ENCODE results near the gene CYP24A1.

The CYP24A1 gene

GRCh38 chr20:54155736-54156317 is 18.0 kb downstream of the CYP24A1 start:
- DNase-seq (ENCODE audit: low read depth), result no peak

DNA sequence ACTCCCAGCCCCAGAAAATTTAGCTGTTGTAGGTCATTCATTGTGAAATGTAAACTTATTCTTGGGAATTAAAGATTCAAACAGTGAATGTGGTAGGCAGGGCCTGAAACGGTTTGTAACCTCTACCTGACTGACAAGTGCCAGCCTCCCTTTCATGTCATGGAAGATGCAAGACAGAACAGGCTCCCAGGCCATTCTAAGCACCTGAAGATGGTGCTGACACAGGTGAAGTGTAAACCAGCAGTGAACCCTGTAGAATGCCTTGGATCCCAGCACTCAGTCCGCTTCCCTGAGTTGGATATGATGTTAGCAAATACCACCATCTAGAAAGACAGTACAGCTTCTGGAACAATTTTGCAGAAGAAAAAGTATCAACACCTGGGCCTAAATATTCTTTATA is 19.3 kb downstream of the CYP24A1 start:
- DNase-seq (ENCODE audit: low read depth), result no peak

GRCh38 chr20:54153847-54154246 is 19.9 kb downstream of the CYP24A1 start:
- DNase-seq (ENCODE audit: low read depth), result no peak

DNA sequence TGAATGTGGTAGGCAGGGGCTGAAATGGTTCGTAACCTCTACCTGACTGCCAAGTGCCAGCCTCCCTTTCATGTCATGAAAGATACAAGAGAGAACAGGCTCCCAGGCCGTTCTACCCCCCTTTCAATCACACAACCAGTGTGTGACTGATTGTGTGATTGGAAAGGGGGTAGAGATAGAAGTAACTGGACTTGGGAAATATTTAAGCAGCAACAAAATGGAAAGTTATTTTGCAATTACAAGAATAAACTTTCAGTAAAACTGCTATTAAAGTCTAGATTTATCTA is 20.8 kb downstream of the CYP24A1 start:
- DNase-seq (ENCODE audit: low read depth), result no peak

DNA sequence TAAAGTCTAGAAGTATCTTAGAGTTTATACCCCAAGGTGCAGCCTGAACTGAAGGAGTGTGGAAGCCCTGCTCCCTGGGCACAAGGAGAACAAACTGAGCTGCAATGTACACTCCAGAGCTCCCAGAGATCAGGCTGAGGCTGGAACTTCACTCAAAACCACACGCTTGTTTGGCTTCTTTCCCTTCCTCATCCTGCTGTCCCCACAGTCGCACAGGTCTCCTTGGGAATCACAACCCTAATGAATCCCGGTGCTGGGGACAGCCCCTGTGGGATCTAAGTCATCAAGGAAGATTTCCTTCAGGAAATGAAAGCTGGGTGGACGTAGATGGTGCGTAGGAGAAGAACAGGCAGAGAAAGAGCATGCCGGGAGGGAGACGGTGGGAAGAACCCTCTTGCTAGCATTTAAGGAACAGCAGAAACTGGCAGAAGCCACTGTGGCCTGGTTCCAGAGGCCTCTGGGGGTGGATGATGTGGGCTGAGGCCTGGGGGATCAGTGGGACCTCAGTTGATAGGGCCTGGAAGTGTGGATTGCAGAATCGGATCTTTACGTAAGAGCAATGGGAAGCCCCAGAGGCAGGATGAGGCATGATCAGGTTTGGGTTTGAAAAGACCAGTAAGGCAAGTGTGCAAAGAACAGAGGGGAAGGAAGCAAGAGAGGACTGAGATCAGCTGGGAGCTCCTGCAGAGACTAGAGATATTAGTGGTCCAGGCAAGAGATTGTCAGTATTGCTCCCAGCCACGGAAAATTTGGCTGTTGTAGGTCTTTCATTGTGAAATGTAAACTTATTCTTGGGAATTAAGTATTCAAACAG is 21.4 kb downstream of the CYP24A1 start:
- no peak for DNase-seq (ENCODE audit: low read depth)

DNA sequence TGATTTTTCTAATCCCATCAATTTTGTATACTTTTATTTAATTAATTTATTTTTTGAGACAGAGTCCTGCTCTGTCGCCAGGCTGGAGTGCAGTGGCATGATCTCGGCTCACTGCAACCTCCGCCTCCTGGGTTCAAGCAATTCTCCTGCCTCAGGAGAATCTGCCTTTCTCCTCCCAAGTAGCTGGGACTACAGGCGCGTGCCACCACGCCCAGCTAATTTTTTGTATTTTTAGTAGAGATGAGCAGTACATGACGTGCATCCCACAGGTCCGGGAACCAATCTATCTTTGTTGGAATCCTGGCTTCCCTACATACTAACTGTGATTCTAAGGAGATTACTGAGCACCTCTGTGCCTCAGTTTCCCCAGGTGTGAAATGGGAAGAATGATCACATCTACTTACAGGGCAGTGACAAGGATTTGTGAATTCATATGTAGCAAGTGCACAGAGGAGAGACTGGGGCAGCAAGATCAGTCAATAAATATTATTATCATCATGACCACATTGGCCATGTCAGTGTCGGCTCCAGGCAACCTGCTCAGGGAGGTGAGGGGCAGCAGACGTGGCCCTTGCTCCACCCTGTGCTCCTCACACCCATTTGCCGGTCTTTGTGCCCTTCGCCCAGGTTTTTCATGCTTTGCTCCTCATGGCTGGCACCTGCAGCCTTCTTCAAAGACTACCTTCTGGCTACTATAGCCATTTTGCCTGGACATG is 22.1 kb downstream of the CYP24A1 start:
- DNase-seq (ENCODE audit: low read depth), result no peak

GRCh38 chr20:54151075-54151439 is 22.7 kb downstream of the CYP24A1 start:
- DNase-seq (ENCODE audit: low read depth), result no peak

DNA sequence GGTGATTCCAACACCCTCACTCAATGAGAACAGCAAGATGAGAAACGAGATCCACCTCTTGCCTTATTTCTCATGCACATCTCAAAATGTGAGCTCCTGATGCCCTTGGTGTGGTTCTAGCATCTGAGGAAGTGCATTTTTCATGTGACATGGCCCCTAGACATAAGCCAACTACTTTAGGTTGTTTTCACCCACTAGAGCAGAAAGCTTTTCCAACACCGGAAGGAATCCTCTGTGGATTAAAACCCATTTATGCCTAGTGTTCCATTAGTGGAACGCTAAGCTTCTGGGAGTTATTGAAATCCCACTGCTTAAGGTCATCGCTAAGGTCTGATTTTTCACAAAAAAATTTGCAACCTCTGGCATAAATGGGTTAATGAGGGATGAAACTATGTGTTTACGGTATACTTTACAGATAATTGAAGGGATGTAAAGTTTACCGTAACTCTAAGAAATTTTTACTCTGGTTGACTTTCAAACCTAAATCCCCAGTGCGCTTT is 24.0 kb downstream of the CYP24A1 start:
- no peak for DNase-seq (ENCODE audit: low read depth)

GRCh38 chr20:54148947-54149764 is 24.6 kb downstream of the CYP24A1 start:
- DNase-seq (ENCODE audit: low read depth), result no peak

- no peak for DNase-seq (ENCODE audit: low read depth)
Measured at GRCh38 chr20:54146672-54147071, 27.1 kb downstream of the CYP24A1 start.

DNA sequence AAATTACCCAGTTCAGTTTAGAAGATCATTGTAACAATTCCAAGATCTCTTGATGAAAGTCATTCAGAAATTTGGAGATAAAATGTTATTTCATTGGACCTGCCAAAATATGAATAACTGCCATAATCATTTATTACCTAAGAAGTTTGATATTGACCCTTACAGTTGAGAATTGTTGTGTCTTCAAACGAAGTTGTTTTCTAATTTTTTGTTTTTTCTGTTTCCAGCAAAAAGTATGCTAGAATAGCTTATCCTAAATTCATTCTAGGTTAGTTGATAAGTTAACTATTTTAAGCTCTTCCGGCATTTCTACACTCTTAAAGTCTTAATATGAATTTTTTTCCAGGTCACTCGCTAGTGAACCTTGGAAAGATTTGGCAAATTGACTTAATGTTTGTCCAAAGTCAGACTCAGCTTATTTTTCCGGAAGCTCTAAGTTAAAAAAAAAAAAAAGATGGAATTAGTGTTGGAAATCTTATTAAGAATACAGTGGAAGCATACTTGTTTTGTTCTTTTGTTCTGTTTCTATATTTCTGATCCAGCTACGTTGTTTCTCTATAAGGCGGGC is 28.9 kb downstream of the CYP24A1 start:
- no peak for DNase-seq (ENCODE audit: low read depth)

DNA sequence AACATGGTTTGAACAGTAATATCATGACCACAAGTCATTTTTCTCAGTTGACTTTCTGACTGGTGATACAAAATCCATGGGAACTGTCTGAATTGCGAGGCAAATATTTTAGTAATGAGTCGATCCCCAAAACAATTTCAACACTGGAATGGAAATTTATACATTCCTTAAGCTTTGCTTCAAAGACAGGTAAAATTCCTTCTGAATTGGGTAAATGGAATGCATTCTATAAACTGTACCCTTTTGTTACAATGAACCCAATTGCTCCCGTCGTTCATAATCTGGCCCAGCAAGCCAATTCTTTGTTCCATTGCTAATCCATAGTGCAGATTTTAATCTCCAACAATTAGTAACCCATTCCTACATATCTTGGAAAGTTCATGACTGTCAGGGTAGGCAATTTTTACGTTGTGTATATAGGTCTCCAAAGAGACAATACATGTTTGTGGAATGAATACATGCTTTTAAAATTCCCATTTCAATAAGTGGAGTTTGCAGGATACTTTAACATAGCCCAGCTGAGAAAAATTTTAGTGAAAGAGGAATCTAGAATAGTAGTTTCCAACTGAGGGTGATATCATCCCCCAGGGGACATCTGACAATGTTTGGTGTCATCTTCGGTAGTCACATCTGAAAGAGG is 32.7 kb downstream of the CYP24A1 start:
- DNase-seq (ENCODE audit: low read depth), result no peak

DNA sequence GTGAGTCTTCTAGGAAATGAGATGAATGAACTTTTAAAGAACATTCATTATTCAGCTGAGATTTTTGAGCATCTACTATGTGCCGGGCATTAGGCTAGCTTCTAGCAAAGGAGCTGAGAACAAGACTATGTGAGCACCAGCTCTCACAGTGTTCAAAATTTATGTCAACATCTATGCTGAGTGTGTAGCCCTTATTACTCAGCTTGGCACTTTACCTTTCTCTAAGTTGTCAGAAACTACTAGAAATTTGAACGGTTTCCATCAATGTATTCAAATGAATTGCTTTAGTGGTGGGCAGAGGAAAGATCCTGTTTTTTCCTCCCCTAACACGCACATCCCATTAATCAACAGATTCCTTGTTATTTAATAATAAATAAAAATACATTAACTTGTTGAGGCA is 33.3 kb downstream of the CYP24A1 start:
- DNase-seq (ENCODE audit: low read depth), result no peak

DNA sequence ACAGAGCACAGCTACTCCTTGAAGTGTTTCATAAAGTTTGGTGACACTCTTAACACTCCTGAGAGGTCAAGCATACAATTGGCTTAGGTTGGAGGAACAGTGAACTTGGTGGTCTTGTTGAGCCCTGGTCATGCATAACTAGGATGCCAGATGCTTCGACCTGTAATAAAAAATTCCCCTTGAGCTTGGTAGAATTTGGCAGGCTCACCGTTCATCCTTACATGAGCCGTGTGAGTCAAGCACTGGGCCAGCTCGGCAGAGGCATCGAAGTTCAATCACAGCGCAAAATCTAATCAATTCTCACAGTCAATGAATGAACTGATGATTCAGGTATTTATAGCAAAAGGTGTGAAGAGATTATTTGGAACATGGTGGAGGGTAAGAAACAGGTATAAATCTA is 33.7 kb downstream of the CYP24A1 start:
- DNase-seq (ENCODE audit: low read depth), result no peak

DNA sequence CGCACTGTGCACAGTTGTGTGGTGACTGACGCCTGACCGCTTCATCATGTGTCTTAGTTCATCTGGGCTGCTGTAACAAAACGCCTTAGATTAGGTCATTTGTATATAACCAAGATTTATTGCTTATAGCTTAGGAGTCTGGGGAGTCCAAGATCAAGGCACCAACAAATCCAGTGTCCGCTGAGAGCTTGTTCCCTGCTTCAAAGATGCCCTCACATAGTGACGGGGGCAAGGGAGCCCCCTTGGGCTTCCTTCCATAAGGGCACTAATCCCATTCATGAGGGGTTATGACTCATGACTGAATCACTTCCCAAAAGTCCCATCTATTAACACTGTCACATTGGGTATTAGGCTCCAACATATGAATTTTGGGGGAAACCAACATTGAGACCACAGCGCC is 34.6 kb downstream of the CYP24A1 start:
- no peak for DNase-seq (ENCODE audit: low read depth)

GRCh38 chr20:54138427-54138826 is 35.4 kb downstream of the CYP24A1 start:
- DNase-seq (ENCODE audit: low read depth), result no peak

- no peak for DNase-seq (ENCODE audit: low read depth)
Measured at GRCh38 chr20:54137115-54137514, 36.7 kb downstream of the CYP24A1 start.

DNA sequence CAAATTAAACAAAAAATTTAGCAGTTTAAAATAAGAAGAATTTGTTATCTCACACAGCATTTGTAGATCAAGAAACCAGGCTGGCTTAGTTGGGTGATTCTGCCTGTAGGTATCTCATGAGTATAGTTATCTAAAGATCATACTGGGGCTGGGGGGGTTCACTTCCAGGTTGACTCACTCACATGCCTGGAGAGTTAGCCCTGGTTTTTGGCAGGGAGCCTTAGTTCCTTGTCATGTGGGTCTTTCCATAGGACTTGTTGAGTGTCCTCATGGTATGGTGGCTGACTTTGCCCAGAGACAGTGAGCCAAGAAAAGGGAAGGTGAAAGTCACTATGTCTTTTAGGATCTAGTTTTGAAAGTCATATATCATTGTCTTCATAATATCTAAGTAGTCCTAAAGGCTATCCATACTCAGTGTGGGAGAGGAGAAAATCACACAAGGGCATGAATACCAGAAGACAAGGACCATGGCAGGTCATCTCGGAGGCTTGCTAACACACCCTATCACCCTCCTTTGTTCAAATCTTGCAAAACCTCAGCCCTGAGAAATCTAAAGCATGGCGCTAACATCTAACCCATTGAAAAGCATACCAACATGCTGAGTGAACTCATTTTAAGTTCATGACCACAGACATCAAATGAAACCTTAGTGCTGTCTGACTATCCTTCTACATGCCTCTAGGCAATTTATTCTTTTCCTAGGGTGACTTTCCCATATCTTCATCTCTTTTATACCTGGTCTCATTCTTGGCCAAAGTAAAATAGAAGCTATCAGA is 39.2 kb downstream of the CYP24A1 start:
- DNase-seq (ENCODE audit: low read depth), result no peak

- DNase-seq (ENCODE audit: low read depth), result no peak
Measured at GRCh38 chr20:54133434-54134427, 40.1 kb downstream of the CYP24A1 start.
